A673 (cell line): Measurements from ENCODE around the gene CHD3. TPM values are rescaled to one million over a fixed set of nuclear protein-coding genes. Genes with fewer than 3 reads are reported as not detected.
A peak's percentile ranks its signal among the peaks of the same experiment; 100 is the strongest.

ENCODE experiments used
- BruUV-seq: library from RNA; stranded (reverse); fragments of 400-500 nt; replicated peaks from 2 replicates; lab custom pipeline; 2021; lab: Mats Ljungman, UMichigan
- CTCF ChIA-PET: fragments of 300-600 bp; sonication (Branson Sonifier 250); formaldehyde crosslinking; loops from one replicate; lab custom pipeline; 2022; ENCODE audit warnings: antibody characterized with exemption; lab: Charles Lee
- POLR2A ChIA-PET: fragments of 300-600 bp; sonication (Branson Sonifier 250); formaldehyde crosslinking; loops from one replicate; lab custom pipeline; 2022; ENCODE audit warnings: antibody characterized with exemption; ENCODE audit not compliant: low non-redundant PET; lab: Charles Lee
- DNase-seq: peaks from one replicate; pipeline ENCODE4 v3.0.0-alpha.2; 2015; ENCODE audit warnings: low spot score
- H3K27ac ChIP-seq: fragments of 200-600 bp; sonication (generic); 2 replicates; pipeline ENCODE4 v1.5.1; 2016; ENCODE audit warnings: mixed run types, low read depth, mild to moderate bottlenecking, mixed read lengths, antibody characterized with exemption, low read length; ENCODE audit not compliant: poor library complexity, severe bottlenecking
- H3K27me3 ChIP-seq: fragments of 200-600 bp; sonication (generic); replicated peaks from 2 replicates; pipeline ENCODE4 v1.6.1; 2017; ENCODE audit warnings: mixed run types, low read depth, mild to moderate bottlenecking, mixed read lengths, antibody characterized with exemption, low read length; ENCODE audit not compliant: insufficient read depth, poor library complexity
- H3K36me3 ChIP-seq: fragments of 200-600 bp; sonication (generic); 2 replicates; pipeline ENCODE4 v1.6.1; 2016; ENCODE audit warnings: mixed run types, mild to moderate bottlenecking, mixed read lengths, antibody characterized with exemption, low read length; ENCODE audit not compliant: insufficient read depth, poor library complexity, severe bottlenecking
- H3K4me1 ChIP-seq: fragments of 200-600 bp; sonication (generic); 2 replicates; pipeline ENCODE4 v1.6.1; 2017; ENCODE audit warnings: mixed run types, mild to moderate bottlenecking, mixed read lengths, antibody characterized with exemption, low read length; ENCODE audit not compliant: insufficient read depth, poor library complexity, severe bottlenecking
- H3K4me3 ChIP-seq: fragments of 200-600 bp; sonication (generic); 2 replicates; pipeline ENCODE4 v1.5.1; 2016; ENCODE audit warnings: low read depth, mixed run types, mild to moderate bottlenecking, mixed read lengths, low read length; ENCODE audit not compliant: poor library complexity, severe bottlenecking
- H3K9me3 ChIP-seq: fragments of 200-600 bp; sonication (generic); 2 replicates; pipeline ENCODE4 v1.6.1; 2016; ENCODE audit warnings: mixed run types, low read depth, mild to moderate bottlenecking, mixed read lengths, antibody characterized with exemption, low read length; ENCODE audit not compliant: poor library complexity, severe bottlenecking
- EZH2 ChIP-seq: fragments of 200-600 bp; sonication (generic); IDR thresholded peaks from 2 replicates; pipeline ENCODE4 v1.6.1; 2017; ENCODE audit warnings: borderline replicate concordance, low read depth, mild to moderate bottlenecking, mixed read lengths, antibody characterized with exemption, low read length; ENCODE audit not compliant: poor library complexity, severe bottlenecking
- intact Hi-C: fragments of 100-400 bp; cut with micrococcal nuclease; formaldehyde crosslinking; loops from one replicate; pipeline ENCODE4 v1.10.0; 2022; ENCODE audit not compliant: unreplicated experiment
- total RNA-seq: library from RNA; stranded (reverse); gene quantifications from 2 replicates; pipeline ENCODE4 v1.2.3, GENCODE V29; 2021
- TF ChIP-seq, protein P1 (sequence below): fragments of 300-800, 200-600 bp; sonication (generic); conservative IDR thresholded peaks from 2 replicates; pipeline ENCODE4 v1.5.1; 2017; ENCODE audit warnings: low read depth, mild to moderate bottlenecking, antibody characterized with exemption, low read length, moderate library complexity, mixed read lengths

The CHD3 gene
- total RNA-seq, 1 experiment from 2014 or later, result 249 TPM

DNA sequence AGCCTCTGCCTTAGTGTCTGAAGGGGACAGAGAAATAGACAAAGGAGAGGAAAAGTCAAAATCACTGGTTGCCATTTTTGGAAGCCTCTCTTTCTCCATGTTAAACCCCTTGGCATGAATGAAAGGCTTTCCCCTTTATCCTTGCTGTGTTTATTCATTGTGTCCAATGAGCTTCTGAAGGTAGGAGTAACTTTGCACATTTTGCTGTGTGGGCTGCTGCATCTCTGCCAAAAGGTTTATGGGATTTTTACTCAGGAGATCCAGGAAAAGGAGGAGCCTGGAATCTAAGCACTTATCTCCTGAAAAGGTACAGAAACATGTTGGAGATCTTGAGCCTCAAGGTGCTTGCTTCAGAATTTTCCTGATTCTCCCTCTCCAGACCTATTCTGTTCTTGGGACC, 47.3 kb downstream of the CHD3 start:
- no peak for DNase-seq
- H3K4me3 ChIP-seq, result no peak overlapping the region
- no peaks in the 10 kb centered on the region for H3K27me3 ChIP-seq
- ChIA-PET POLR2A (no interaction called here), CTCF (no interaction called here)
- no peaks in the 10 kb centered on the region for H3K9me3 ChIP-seq
- peaks cover 18% of the 10 kb centered on the region for H3K4me1 ChIP-seq
- TF ChIP-seq, protein P1, sequence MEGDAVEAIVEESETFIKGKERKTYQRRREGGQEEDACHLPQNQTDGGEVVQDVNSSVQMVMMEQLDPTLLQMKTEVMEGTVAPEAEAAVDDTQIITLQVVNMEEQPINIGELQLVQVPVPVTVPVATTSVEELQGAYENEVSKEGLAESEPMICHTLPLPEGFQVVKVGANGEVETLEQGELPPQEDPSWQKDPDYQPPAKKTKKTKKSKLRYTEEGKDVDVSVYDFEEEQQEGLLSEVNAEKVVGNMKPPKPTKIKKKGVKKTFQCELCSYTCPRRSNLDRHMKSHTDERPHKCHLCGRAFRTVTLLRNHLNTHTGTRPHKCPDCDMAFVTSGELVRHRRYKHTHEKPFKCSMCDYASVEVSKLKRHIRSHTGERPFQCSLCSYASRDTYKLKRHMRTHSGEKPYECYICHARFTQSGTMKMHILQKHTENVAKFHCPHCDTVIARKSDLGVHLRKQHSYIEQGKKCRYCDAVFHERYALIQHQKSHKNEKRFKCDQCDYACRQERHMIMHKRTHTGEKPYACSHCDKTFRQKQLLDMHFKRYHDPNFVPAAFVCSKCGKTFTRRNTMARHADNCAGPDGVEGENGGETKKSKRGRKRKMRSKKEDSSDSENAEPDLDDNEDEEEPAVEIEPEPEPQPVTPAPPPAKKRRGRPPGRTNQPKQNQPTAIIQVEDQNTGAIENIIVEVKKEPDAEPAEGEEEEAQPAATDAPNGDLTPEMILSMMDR, result no peak
- no peak for TF ChIP-seq EZH2
- H3K36me3 ChIP-seq, result peaks cover 54% of the 10 kb centered on the region
- intact Hi-C loops, result no loop called here
- H3K27ac ChIP-seq, result peak overlapping the region; percentile 17
- no TSS peak for BruUV-seq

- Histone ChIP-seq H3K4me1 (peaks cover under 1% of the 10 kb centered on the region), H3K9me3 (no peaks in the 10 kb centered on the region), H3K4me3 (no peak overlapping the region), H3K36me3 (peaks cover 80% of the 10 kb centered on the region), H3K27me3 (no peaks in the 10 kb centered on the region), H3K27ac (no peak overlapping the region)
- BruUV-seq, result no TSS peak
- POLR2A ChIA-PET, result no interaction called here
- DNase-seq, result no peak
- CTCF ChIA-PET, result no interaction called here
- TF ChIP-seq, protein P1, result no peak
- no peak for TF ChIP-seq EZH2
- intact Hi-C loops, result no loop called here
Measured at GRCh38 chr17:7940034-7940433, 51.4 kb downstream of the CHD3 start.

GRCh38 chr17:7940743-7941142, 52.2 kb downstream of the CHD3 start:
- no peak overlapping the region for H3K4me3 ChIP-seq
- ChIA-PET POLR2A (no interaction called here), CTCF (no interaction called here)
- BruUV-seq, result no TSS peak
- DNase-seq, result no peak
- no peak overlapping the region for H3K27ac ChIP-seq
- intact Hi-C loops, result no loop called here
- no peaks in the 10 kb centered on the region for H3K27me3 ChIP-seq
- H3K9me3 ChIP-seq, result no peaks in the 10 kb centered on the region
- no peaks in the 10 kb centered on the region for H3K4me1 ChIP-seq
- TF ChIP-seq, protein P1, result no peak
- no peak for TF ChIP-seq EZH2
- H3K36me3 ChIP-seq, result peaks cover 81% of the 10 kb centered on the region
